ENCODE data around the gene CNKSR3.

GRCh38 chr6:154367336-154367735 lies 143.1 kb downstream of the CNKSR3 start:
- no peak for TF ChIP-seq EZH2phosphoT487 (IDR thresholded peaks at IDR 0.05; ENCODE audit: unreplicated experiment)
- no peak for TF ChIP-seq CTCF (conservative IDR thresholded peaks at IDR 0.05; ENCODE audit: low read depth in 2 of 2)
- TF ChIP-seq POLR2AphosphoS5 (IDR thresholded peaks at IDR 0.05; ENCODE audit: low read depth): no peak
- no peak for TF ChIP-seq EZH2 (IDR thresholded peaks at IDR 0.05; ENCODE audit: low read depth, unreplicated experiment)
- TF ChIP-seq CREB1 (CRISPR knock-in tag; IDR thresholded peaks at IDR 0.05; ENCODE audit: low read depth): no peak
- TF ChIP-seq REST (IDR thresholded peaks at IDR 0.05; ENCODE audit: unreplicated experiment): no peak
- no peak for TF ChIP-seq ZNF114 (CRISPR knock-in tag; IDR thresholded peaks at IDR 0.05)
- no peak for TF ChIP-seq ETS1 (IDR thresholded peaks at IDR 0.05)
- TF ChIP-seq STAT1 (IDR thresholded peaks at IDR 0.05; ENCODE audit: unreplicated experiment): no peak

Data from GM23338 (cell line).